Stimulated activated CD8-positive, alpha-beta memory T cell treated with anti-CD3 and anti-CD28 coated beads, Interleukin-7, amount 100 ng/mL, for 24 hours (primary cell): ENCODE results near the gene OR7G2.
"Not testable (repeated sequence)": the region's sequence is repeated elsewhere in the genome, so short reads cannot be mapped to it uniquely, and the experiment has no call there.

Source experiments
- DNase-seq: peaks from one replicate; pipeline ENCODE4 v3.0.0-alpha.2; 2020; ENCODE audit warnings: low read depth

OR7G2 gene

GRCh38 chr19:9073806-9074205 is 33.5 kb downstream of the OR7G2 start:
- DNase-seq, result no peak

DNA sequence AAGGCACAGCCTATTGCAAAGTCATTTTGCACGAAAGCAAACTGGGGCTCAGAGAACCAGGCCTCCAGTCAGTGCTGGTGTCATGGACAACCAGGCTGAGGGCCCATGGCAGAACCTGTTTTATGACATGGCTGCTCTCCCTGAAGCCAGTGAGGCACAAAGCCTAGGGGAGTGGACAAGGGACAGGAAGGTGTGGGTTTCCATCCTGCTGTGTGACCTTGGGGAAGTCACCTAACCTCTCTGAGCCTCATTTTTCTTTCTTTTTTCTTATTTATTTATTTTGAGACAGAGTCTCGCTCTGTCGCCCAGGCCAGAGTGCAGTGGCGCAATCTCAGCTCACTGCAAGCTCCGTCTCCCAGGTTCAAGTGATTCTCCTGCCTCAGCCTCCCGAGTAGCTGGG is 35.6 kb downstream of the OR7G2 start:
- not testable (repeated sequence) for DNase-seq

DNA sequence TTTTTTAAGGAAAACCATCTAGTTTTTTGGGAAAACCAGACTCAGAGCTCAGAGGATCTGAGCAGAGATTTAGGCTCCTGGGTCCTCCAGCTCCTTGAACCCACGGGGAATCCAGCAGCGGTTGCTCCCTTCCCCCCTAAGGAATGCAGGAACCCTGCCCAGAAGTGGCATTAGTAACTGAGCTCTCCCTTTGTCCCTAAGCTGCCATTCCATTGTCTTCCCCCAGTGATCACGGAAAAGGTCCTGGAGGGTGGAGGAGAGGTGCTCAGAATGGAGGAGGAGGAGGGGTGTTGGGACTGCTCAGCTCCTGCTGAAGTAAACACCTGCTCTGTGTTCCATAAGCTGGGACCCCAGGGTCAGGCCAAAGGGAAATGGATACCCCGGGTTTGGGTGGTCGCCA is 37.2 kb downstream of the OR7G2 start:
- DNase-seq, result no peak

DNA sequence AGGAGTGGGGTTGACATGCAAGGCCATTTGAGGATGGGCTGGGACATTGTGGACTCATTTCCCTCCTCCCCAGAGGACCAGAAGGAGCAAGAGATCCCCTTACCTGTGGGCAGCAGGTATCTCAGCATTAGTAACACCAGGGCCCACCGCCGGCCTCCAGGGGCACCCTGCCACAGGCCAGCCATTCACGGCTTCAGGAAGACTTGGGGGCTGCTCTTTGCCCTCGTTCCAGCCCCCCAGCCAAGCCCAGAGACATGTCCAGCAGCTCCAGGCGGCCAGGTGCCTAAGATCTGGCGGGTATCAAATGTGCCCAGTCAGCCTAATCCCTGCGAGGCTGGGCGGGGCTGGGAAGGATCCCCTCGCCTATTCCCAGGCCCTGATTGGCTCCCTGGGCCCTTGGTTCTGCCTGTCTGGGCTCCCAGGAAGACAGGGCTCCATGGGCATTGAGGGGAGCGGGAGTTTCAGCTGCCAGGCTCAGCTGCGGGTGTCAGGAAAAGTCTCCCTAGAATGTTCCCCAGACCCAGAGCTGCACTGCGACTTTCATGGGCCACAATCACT is 41.7 kb downstream of the OR7G2 start:
- no peak for DNase-seq

DNA sequence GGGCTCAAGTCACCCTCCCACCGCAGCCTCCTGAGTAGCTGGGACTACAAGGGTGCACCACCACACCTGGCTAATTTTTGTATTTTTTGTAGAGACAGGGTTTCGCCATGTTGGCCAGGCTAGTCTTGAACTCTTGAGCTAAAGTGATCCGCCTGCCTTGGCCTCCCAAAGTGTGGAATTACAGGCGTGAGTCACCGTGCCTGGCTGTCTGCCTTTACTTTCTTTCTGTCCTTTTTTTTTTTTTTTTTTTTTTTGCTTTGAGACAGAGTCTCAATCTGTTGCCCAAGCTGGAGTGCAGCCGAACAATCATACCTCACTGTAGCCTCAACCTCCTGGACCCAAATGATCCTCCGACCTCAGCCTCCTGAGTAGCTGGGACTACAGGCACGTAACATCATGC is 45.4 kb downstream of the OR7G2 start:
- DNase-seq, result no peak

- DNase-seq, result no peak
Observed at GRCh38 chr19:9060564-9061340, 46.5 kb downstream of the OR7G2 start.

DNA sequence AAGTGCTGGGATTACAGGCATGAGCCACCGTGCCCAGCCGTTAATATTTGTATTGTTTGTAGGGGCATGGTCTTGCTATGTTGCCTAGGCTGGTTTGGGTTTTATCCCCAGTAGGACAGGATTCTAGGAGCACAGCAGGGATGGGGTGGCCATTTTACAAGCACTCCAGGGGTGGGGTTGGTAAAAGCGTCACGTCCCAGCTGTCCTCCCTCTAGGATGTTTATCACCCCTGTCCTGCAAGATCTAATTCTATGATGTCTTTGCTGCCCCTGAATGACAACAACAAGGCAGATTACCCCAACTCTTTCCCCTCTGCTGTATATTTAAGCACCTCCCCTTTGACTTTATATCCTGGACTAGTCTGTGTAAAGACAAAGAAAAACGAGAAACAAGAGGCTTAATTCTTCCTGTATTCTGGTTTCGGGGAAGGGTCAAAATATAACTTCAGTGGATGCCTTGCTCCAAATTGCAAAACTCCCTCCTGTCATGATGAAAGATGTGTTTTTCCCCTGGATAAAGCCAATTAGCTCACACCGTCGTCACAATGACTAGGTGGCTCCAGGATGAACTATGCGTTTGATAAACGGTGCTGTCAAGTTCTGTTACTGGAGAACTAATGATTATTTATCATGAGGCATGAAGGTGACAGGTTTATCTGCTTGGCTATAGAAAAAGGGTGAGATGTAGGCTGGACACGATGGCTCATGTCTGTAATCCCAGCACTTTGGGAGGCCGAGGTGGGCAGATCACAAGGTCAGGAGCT is 48.2 kb downstream of the OR7G2 start:
- DNase-seq, result no peak

GRCh38 chr19:9057505-9058258 is 49.6 kb downstream of the OR7G2 start:
- no peak for DNase-seq

DNA sequence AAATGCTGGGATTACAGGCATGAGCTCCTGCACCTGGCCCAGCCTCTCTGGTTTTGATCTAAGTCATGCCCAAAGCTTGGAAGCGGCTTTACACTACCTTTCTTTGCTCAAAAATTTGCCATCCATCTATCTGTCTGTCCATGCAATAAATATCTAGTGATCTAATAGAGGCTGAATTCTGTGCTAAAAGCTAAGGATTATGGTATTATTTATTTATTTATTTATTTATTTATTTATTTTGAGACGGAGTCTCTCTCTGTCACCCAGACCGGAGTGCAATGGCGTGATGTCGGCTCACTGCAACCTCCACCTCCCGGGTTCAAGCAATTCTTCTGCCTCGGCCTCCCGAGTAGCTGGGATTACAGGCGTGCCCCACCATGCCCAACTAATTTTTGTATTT is 51.1 kb downstream of the OR7G2 start:
- not testable (repeated sequence) for DNase-seq

DNA sequence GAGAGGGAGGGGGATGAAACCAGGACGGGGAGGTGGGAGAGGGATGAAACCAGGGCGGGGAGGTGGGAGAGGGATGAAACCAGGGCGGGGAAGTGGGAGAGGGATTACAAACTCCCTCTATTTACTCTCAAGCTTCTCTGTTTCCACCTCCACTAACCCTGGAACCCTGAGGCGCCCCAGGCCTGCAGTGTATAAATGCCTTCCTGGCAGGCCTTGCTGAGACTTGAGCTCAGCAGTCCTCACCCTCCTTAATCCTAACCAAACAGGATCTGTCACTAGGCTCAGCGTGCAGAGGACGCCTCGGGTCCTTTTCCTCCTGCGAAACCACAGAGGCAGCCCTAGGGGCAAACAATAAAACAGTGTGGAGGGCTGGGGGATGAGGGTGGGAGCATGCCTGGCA is 52.5 kb downstream of the OR7G2 start:
- no peak for DNase-seq

DNA sequence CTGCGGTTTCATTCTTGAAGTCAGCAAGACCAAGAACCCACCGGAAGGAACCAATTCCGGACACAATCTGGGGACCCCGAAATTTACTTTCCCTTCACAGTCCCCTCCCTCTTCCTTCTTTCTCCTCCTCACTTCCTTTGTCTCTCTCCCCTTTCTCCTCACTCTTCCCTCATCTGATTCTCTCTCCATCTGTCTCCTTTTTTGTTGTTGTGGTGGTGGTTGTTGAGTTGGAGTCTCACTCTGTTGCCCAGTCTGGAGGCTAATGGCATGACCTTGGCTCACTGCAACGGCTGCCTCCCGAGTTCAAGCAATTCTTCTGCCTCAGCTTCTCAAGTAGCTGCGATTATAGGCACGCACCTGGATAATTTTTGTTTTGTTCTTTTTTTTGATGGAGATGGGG is 53.1 kb downstream of the OR7G2 start:
- DNase-seq, result no peak

DNA sequence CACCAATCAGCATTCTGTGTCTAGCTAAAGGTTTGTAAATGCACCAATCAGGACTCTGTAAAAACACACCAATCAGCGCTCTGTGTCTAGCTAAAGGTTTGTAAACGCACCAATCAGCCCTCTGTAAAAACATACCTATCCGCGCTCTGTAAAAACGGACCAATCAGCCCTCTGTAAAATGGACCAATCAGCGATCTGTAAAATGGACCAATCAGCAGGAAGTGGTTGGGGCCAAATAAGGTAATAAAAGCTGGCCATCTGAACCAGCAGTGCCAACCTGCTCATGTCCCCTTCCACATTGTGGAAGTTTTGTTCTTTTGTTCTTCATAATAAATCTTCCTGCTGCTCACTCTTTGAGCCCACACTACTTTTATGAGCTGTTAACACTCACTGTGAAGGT is 53.6 kb downstream of the OR7G2 start:
- DNase-seq, result not testable (repeated sequence)

DNA sequence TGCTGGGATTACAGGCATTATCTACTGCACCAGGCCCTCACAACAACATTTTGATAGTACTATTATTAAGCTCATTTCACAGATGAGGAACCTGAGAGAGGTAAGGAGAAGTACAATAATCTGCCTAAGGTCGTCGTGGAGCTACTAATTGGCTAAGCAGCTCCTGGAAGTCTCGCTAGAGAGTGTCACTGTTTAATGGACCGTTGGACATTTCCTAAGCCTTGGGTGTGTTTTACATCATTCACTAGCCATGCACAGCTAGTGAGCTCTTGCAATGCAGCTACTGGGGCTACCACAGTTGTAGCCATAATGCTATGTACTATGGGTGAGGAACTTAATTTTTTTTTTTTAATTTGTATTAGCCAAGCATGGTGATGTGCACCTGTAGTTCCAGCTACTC is 54.4 kb downstream of the OR7G2 start:
- DNase-seq, result no peak
